MM.1S (cell line): ENCODE measurements around the gene TSPAN33.

ENCODE experiments used
- EZH2phosphoT487 ChIP-seq: fragments of 300-600 bp; sonication (generic); IDR thresholded peaks from 2 replicates; pipeline ENCODE4 v1.6.1; 2018; ENCODE audit warnings: antibody characterized with exemption, low read length
- TF ChIP-seq, protein P1 (sequence below): fragments of 300-600 bp; sonication (generic); IDR thresholded peaks from 2 replicates; pipeline ENCODE4 v1.5.1; 2016; ENCODE audit warnings: antibody characterized with exemption, low read length, mixed read lengths

DNA sequence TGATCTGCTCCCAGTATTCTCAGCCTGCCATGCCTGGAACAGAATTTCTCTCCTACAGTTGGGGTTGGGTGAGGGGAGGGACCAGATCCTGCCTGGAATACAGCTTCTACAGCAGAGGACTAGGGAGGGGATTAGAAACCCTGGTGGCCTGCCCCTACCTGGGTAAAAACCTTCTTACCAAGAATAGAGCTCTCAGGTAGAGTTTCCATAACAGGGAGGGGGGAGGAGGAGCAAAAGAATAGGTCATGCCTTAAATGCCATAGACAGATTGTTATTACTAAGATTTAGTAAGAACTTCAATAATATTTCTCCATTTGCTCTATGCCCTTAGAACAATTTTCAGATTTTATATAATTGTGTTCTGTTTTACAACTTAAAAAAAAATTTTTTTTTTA is 33.5 kb upstream of the TSPAN33 start:
- TF ChIP-seq, protein P1, sequence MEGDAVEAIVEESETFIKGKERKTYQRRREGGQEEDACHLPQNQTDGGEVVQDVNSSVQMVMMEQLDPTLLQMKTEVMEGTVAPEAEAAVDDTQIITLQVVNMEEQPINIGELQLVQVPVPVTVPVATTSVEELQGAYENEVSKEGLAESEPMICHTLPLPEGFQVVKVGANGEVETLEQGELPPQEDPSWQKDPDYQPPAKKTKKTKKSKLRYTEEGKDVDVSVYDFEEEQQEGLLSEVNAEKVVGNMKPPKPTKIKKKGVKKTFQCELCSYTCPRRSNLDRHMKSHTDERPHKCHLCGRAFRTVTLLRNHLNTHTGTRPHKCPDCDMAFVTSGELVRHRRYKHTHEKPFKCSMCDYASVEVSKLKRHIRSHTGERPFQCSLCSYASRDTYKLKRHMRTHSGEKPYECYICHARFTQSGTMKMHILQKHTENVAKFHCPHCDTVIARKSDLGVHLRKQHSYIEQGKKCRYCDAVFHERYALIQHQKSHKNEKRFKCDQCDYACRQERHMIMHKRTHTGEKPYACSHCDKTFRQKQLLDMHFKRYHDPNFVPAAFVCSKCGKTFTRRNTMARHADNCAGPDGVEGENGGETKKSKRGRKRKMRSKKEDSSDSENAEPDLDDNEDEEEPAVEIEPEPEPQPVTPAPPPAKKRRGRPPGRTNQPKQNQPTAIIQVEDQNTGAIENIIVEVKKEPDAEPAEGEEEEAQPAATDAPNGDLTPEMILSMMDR = no peak
- no peak for TF ChIP-seq EZH2phosphoT487
